Measurements from ENCODE around the gene SNRNP70.
"Not testable (repeated sequence)": the region's sequence is repeated elsewhere in the genome, so short reads cannot be mapped to it uniquely, and the experiment has no call there.

The SNRNP70 gene, protein sequence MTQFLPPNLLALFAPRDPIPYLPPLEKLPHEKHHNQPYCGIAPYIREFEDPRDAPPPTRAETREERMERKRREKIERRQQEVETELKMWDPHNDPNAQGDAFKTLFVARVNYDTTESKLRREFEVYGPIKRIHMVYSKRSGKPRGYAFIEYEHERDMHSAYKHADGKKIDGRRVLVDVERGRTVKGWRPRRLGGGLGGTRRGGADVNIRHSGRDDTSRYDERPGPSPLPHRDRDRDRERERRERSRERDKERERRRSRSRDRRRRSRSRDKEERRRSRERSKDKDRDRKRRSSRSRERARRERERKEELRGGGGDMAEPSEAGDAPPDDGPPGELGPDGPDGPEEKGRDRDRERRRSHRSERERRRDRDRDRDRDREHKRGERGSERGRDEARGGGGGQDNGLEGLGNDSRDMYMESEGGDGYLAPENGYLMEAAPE

DNA sequence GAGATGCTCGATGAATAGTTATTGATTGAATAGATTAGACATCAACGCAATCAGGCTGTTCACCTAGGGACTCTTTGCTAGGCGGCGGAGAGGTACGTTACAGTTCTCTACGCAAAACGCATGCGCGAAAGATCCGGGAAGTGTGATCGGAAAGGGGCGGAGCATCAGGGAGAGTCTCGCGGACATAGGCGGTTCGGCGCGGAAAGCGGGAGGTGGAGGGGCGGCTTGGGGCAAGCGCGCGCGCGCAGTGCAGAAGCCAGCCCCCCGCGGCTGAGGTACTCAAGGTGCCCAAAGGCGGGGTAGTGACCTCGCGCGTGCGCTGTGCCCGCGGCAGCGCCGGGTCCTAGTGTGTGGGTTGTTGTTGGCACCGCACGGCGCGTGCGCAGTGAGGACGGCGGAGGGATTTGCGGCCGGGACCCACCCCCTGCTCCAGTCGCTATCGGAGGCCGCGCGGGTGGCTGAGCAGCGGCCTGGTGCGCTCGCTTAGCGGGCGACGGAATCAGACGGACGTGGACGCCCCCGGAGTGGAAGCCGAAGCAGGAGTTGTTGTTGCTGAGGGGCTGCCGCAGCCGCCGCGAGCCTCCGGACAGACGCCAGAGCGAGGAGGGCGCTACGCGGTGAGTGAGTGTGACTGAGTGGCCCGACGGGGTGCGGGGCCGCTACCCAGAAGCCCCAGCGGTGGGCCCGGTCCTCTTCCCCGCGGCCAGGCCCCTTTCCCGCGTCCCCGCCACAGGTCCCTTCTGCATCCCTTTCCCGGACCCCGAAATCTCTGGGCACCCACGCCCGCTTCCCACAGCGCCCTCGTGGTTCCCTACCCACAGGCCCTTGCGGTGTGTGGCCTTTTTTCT is at the start of gene SNRNP70:
SNRNP70 (plus strand) TSS at position 432 of the 848 bp plus-strand sequence. CDS start 964 bp downstream, outside the sequence.
- peak; percentile 99 for DNase-seq (ENCODE audit: low spot score)

- not testable (repeated sequence) for DNase-seq (ENCODE audit: low spot score)
These were observed 48.4 kb upstream of the SNRNP70 start, which contains the start of gene CGB1 for GRCh38 chr19:49036815-49037214. Gene CGB1, minus strand, starts transcription at chr19:49036895. Its CDS starts 184 bp downstream, at chr19:49036711.

DNA sequence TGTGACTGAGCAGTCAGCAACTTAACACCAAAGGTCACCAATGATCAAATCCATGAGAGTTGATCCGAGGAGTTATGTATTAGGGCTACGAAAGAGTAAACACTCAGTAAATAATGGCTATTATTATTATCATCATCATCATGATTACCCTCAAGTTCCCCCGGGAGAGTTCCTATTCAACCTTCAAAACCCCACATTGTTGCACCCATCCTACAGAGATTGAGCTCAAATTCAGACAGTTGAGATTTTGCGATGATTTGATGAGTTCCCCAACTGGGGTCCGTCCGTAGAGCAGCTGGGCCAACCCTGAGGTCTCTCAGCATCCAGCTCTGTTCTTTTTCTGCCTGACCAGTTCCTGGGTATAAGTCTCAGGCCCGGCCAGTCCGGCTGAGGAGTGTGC is 47.1 kb upstream of the SNRNP70 start:
- not testable (repeated sequence) for DNase-seq (ENCODE audit: low spot score)

- DNase-seq (ENCODE audit: low spot score): not testable (repeated sequence)
These were observed 46.5 kb upstream of the SNRNP70 start for GRCh38 chr19:49038557-49039276.

GRCh38 chr19:49039736-49040135 is 45.5 kb upstream of the SNRNP70 start:
- not testable (repeated sequence) for DNase-seq (ENCODE audit: low spot score)

DNA sequence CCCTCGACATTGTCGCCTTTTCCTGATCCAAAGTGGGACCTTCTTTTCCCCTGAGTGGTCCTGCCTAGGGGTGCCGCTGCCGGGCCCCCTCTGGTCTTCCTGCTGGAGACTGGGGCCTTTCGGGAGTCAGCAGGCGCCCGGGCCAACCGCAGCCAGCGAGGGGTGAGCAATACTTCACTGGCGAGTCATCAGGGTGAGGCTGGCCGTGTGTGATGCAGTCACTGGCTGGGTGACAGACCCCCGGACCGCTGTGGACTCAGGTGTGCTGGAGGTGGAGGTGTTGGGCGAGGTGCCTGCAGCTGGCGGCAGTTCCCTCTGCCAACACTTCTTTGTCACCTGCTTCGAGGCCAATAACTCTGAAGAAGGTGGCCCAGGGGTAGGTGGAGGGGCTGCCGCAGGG is 43.1 kb upstream of the SNRNP70 start:
- DNase-seq (ENCODE audit: low spot score): no peak

- not testable (repeated sequence) for DNase-seq (ENCODE audit: low spot score)
These were observed 42.6 kb upstream of the SNRNP70 start for GRCh38 chr19:49042666-49043065.

GRCh38 chr19:49043548-49043947 is 41.7 kb upstream of the SNRNP70 start, which contains the start of gene CGB5:
Gene CGB5, plus strand, starts transcription at chr19:49043848. Its CDS starts 362 bp downstream, at chr19:49044210.
- DNase-seq (ENCODE audit: low spot score): not testable (repeated sequence)

DNA sequence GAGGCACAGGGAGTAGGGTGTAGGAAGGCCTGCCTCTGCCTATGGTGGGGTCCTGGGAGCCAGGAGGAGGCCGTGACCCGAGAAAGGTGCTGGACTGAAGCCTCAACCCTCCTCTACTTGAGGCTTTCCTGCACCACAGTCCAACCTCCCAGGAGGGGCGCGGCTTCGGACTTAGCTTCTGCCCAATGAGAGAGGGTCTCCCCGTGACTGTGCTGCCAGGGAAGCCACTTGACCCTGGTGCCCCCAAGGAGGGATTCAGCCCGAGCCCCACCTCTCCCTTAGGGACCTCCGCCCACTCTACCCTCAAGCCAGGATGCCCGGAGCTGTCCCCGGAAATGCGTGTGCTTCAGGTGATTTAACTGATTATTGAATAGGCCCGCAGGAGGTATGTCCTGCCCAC is 36.2 kb upstream of the SNRNP70 start, which contains the start of gene CGB8:
CGB8 (minus strand) TSS at position 101 of the 400 bp plus-strand sequence. CDS start 372 bp downstream, outside the sequence.
- DNase-seq (ENCODE audit: low spot score): not testable (repeated sequence)

DNA sequence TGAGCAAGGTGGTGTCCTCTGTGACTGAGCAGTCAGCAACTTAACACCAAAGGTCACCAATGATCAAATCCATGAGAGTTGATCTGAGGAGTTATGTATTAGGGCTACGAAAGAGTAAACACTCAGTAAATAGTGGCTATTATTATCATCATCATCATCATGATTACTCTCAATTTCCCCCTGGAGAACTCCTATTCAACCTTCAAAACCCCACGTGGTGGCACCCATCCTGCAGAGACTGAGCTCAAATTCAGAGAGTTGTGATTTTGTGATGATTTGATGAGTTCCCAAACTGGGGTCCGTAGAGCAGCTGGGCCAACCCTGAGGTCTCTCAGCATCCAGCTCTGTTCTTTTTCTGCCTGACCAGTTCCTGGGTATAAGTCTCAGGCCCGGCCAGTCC is 35.4 kb upstream of the SNRNP70 start:
- DNase-seq (ENCODE audit: low spot score): not testable (repeated sequence)

DNA sequence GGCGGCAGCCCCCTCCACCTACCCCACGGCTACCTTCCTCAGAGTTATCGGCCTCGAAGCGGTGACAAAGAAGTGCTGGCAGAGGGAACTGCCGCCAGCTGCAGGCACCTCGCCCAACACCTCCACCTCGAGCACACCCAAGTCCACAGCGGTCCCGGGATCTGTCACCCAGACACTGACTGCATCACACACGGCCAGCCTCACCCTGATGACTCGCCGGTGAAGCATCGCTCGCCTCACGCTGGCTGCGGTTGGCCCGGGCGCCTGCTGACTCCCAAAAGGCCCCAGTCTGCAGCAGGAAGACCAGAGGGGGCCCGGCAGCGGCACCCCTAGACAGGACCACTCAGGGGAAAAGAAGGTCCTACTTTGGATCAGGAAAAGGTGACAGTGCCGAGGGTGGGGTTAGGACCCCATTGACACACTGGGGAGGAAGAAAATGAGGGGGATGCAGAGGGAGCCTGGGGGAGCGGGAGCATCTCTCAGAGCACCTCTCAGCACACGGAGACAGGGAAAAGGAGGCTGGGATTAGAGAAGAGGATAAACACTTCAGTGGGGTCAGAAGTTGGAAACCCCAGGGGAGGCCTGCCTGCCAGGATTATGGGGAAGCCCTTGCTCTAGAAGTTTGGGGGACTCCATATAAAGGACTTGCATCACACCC is 34.7 kb upstream of the SNRNP70 start:
- DNase-seq (ENCODE audit: low spot score): not testable (repeated sequence)

- peak; percentile 34 for DNase-seq (ENCODE audit: low spot score)
These were observed 28.9 kb upstream of the SNRNP70 start for GRCh38 chr19:49056101-49056901.

- not testable (repeated sequence) for DNase-seq (ENCODE audit: low spot score)
These were observed 28.2 kb upstream of the SNRNP70 start for GRCh38 chr19:49056902-49057596.

GRCh38 chr19:49057636-49058234 is 27.5 kb upstream of the SNRNP70 start, which contains the start of gene CGB7:
Gene CGB7, minus strand, starts transcription at chr19:49057749. Its CDS starts 2,374 bp downstream, at chr19:49055375.
- DNase-seq (ENCODE audit: low spot score): peak; percentile 59

DNA sequence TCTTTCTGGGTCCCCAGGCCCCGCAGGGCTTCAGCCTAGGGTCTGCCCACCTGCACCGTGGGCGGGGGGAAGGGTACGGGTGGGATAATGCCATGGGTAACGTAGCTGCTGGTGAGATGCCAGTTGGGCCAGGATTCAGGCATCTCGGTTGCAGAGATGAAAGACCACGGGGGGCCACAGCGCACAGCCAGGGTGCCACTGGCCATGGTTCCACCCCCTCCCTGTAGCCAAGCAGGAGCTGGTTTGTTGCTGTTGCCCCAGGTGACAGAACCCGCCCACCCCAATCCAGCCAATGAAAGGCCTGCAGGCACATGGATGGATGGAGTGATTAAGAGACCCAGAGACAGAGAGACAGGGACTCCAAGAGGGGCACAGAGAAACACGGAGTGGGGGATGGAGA is 26.7 kb upstream of the SNRNP70 start:
- DNase-seq (ENCODE audit: low spot score): no peak

- DNase-seq (ENCODE audit: low spot score): no peak
These were observed 26.2 kb upstream of the SNRNP70 start for GRCh38 chr19:49059053-49059452.

DNA sequence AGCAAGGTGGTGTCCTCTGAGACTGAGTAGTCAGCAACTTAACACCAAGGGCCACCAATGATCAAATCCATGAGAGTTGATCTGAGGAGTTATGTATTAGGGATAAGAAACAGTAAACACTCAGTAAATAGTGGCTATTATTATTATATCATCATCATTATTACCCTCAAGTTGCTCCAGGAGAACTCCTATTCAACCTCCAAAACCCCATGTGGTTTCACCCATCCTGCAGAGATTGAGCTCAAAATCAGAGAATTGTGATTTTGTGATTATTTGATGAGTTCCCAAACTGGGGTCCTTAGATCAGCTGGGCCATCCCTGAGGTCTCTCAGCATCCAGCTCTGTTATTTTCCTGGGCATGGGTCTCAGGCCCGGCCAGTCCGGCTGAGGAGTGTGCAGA is 24.3 kb upstream of the SNRNP70 start:
- DNase-seq (ENCODE audit: low spot score): no peak

GRCh38 chr19:49061445-49061844 is 23.8 kb upstream of the SNRNP70 start:
- no peak for DNase-seq (ENCODE audit: low spot score)

DNA sequence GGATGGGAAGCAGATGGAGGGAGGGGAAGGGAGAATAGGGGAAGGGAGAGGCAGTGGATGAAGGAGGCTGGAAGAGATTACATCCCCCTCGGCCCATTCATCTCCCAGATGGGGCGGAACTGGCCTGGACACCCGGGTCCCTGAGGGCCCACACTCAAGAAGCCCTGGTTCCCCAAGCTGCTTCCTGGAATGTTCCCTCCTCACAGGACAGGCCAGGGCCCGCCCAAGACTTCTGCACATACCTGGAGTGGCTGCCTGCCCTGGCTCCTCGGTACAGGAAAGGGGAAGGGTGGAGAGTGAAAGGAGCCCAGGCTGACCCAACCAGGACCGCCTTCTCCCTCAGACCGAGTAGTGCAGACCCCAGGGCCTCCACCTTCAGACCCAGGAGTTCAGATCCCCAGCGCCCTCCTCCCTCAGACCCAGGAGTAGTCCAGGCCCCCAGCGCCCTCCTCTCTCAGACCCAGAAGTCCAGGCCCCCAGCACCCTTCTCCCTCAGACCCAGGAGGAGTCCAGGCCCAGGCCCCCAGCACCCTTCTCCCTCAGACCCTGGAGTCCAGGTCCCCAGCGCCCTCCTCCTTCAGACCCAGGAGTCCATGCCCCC is 21.1 kb upstream of the SNRNP70 start:
- no peak for DNase-seq (ENCODE audit: low spot score)
